GM21737 (cell line): ENCODE measurements around the gene BRIP1.
"Not testable (repeated sequence)": the region's sequence is repeated elsewhere in the genome, so short reads cannot be mapped to it uniquely, and the experiment has no call there.

ENCODE experiments used
- ATAC-seq: cut with Tn5 transposase; IDR thresholded peaks from one replicate; pipeline ENCODE4 v1.9.1; 2021; ENCODE audit warnings: mild to moderate bottlenecking, moderate library complexity; ENCODE audit not compliant: unreplicated experiment

The BRIP1 gene

GRCh38 chr17:61867033-61867432 lies 3.7 kb upstream of the BRIP1 start:
- ATAC-seq: no peak

DNA sequence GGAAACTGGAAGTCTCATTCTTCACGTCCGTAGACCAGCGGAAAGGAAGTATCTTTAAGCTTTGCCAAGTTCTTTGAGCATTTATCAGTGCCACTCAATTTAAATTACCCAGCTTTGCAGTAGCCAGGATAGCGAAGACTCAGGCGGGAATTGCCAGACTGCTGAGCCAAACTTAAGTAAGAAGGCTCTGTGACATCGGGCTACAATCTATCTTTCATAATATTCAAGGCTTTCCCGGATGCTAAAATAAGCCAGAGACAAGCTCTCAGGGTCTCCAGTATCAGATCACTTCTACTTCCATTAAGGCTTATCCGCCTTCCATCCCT lies 436 bp upstream of the BRIP1 start:
- ATAC-seq: peak; percentile 5

DNA sequence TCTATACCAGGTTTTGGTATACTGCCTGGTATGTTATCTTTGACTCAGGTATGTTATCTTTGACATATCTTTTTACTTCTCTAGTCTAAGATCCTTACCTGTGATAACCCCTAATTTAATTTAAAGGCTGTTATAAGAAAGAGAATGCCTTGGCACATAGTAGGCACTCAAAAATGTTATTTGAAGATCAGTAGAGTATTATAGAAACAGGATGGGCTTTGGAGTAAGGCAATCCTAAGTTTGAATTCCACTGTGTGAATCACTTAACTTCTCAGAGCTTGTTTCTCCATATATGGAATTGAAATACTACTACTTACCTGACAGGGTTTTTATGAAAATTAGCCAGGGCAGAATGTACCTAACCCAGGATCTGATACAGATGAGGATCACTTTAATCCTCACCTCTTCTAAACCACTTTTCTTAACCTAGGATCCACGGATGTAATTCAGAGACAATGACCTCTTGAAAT lies 1.2 kb downstream of the BRIP1 start:
- no peak for ATAC-seq

DNA sequence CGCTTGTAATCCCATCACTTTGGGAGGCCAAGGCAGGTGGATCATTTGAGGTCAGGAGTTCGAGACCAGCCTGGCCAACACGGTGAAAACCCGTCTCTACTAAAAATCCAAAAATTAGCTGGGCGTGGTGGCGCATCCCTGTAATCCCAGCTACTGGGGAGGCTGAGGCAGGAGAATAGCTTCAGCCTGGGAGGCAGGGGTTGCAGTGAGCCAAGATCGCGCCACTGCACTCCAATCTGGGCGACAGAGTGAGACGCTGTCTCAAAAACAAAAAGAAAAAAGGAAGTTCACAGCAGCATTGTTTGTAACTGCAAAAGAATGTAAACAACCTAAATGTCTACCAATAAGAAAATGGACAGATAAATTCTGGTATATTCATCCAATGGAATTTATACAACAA lies 2.9 kb downstream of the BRIP1 start:
- ATAC-seq: not testable (repeated sequence)

DNA sequence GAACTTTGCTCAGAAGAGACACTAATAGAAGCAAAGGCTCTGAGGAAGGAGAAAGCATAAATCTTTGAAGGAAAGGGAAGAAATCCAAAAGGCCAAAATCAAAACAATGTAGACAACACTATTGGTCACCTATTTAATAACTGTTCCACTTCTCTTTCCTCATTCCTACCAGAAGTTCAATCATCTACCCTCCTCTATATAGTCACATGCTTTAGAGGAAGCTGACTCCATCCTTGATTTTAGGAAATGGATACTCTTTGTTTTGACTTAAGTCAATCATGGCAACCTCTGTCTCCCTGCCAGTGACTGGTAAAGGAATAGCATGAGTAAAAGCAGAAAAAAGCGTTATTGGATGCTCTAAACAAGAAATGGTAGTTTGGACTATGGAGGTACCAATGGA lies 7.3 kb downstream of the BRIP1 start:
- ATAC-seq: no peak

- no peak for ATAC-seq
These were observed 10.5 kb downstream of the BRIP1 start for GRCh38 chr17:61852857-61853256.

GRCh38 chr17:61849674-61850073 lies 13.7 kb downstream of the BRIP1 start:
- no peak for ATAC-seq

- ATAC-seq: no peak
These were observed 14.4 kb downstream of the BRIP1 start for GRCh38 chr17:61848896-61849295.

DNA sequence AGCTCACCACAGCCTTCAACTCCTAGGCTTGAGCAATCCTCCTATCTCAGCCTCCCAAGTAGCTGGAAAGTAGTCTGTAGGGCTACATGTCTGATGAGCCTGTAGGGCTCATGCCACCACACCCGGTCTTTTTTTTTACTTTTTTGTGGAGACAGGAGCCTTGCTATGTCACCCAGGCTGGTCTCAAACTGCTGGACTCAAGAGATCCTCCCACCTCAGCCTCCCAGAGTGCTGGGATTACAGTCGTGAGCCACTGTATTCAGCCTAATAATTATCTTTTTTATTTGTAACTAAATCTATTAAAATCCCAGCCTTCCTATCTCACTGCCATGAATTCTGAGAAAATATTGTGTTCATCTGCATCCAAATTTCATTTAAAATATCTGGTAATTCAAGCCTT lies 15.1 kb downstream of the BRIP1 start:
- ATAC-seq: no peak

- ATAC-seq: no peak
These were observed 15.7 kb downstream of the BRIP1 start for GRCh38 chr17:61847659-61848058.

DNA sequence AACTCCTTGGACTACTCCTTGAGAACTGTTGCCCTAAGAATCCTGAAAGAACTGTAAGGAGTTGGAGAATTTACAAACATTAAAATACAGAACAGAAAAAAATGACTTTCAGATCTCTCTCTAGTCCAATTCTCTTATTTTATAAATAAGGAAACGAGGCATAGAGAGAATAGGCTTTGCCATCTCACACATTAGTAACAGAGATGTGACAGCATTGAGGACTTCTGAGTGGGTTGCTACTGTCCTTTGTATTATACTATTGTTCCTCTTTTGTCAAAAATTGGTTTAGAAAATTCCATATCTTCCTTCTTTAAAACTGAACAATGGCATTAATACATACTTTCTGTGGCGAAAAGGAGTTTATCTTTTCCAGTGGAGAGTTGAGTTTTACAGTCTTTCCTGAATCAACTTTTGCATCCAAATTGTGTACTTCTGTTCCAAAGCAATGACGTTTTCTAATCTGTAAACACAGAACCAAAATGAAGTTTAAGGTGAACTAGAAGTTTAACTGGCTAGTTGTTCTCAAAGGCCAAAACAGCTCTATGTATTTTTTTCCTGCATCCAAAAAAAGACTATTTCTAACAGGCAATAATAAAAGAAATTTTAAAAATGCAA lies 16.5 kb downstream of the BRIP1 start:
- ATAC-seq: no peak

- ATAC-seq: no peak
These were observed 17.2 kb downstream of the BRIP1 start for GRCh38 chr17:61846088-61846487.

GRCh38 chr17:61843435-61843834 lies 19.9 kb downstream of the BRIP1 start:
- ATAC-seq: no peak

- ATAC-seq: no peak
These were observed 20.4 kb downstream of the BRIP1 start for GRCh38 chr17:61842899-61843298.

DNA sequence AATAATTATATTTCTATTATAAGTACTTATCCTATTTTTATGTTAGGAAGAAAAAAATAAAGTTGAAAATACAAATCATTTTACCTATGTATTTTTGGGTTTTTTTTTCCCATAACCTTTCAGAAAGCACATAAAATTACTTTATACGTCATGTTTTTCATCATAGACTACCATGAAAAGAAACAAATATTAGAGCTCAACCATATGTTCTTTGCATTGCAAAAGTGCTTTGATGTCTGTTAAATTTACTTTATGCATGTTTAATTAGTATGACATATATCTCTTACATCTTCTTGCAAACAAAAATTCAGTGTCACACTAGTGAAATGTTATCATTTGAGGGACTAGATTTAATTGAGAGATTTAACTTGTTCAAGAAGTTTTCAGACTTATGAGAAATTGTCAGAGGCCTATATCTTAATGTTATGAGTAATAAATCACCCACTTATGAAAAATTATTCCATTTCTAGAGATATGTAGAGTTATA lies 24.0 kb downstream of the BRIP1 start:
- no peak for ATAC-seq

- ATAC-seq: no peak
These were observed 25.9 kb downstream of the BRIP1 start for GRCh38 chr17:61837175-61838051.

DNA sequence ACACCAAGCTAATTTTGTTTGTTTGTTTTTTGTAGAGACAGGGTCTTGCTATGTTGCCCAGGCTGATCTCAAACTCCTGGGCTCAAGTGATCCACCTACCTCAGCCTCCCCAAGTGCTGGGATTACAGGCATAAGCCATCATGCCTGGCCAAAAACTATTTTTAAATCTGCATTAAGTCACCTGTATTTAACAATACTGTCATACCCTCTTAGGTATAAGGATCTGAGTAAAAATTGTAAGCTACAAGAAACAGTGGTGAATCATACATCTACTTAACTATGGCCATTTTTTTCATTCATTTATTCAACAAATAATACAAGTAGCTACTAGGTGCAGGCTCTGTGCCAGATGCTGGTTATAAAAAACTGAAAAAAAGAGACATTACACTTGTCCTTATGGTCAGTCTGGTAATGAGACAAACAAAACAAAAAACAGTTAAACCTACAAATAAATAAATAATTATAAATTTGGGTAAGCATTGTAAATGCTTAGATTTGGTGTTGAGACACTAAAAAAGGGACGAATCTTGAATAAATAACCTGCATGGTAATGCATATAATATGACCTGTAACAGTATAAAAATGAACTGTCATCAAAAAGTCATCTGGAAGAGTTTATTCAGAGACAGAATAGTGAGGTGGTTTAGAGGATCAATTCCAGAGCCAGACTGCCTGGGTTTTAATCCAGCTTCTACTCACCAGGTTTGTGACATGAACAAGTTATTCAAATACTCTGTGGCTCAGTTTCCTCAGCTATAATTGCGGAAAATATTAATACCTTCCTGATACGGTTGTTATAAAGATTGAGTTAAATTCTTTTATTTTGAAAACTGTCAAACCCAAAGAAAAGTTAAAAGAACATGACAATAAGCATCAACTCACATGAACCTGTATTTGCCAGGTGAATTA lies 26.8 kb downstream of the BRIP1 start:
- no peak for ATAC-seq

DNA sequence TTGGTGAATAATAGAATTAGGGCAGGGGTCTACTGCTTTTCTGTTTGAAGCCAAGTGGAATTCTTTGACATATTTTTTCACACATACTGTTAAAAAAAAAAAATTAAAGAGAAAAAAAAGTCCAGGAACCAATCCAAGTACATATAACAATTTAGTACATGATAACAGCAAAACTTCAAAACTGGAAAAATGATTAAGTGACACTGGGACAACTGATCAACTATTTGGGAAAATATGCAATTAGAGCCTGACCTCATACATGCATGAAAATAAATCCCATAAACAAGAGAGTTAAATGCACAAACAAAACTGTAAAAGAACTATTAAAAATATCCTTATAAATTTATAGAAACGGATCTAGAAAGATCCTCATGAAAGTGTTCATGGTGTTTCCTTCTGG lies 27.7 kb downstream of the BRIP1 start:
- ATAC-seq: no peak

- ATAC-seq: no peak
These were observed 28.7 kb downstream of the BRIP1 start for GRCh38 chr17:61834610-61835009.

GRCh38 chr17:61833536-61834193 lies 29.7 kb downstream of the BRIP1 start:
- no peak for ATAC-seq

DNA sequence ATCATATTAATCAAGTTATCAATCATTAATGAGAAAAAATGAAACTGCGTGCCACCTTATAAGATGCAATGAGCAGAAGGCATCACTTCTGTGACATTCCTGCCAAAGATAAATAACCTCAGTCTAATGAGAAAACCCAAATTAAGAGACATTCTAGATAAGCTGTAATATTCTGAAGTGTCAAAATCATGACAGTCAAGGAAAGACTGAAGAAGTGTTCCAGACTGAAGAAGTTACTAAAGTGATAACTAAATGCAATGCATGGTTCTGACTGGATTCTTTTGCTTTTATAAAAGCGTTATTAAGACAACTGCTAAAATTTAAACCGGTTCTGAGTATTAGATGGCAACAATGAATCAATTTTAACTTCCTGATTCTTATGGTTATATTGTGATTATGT lies 30.9 kb downstream of the BRIP1 start:
- no peak for ATAC-seq
